Right kidney (tissue), 1 donor: ENCODE measurements around the gene TMBIM6.
"Not testable (repeated sequence)": the region's sequence is repeated elsewhere in the genome, so short reads cannot be mapped to it uniquely, and the experiment has no call there.

Experiments used
- DNase-seq: peaks from one replicate; pipeline ENCODE4 v3.0.0-alpha.2; 2016

TMBIM6 gene

DNA sequence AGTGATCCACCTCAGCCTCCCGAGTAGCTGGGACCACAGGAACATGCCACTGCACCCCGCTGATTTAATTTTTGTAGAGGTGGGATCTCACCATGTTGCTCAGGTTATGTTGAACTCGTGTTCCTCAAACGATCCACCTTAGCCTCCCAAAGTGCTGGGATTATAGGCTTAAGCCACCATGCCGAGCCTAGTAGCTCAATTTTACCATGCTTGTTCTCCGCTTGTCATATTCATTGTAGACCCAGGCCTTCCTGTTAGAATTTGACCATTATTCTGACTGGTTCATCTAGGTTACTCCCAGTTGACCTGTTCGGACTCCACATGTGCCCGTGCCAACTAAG is 24.7 kb downstream of the TMBIM6 start:
- DNase-seq = no peak

GRCh38 chr12:49767333-49767732 is 26.0 kb downstream of the TMBIM6 start:
- no peak for DNase-seq

- not testable (repeated sequence) for DNase-seq
These were observed 31.7 kb downstream of the TMBIM6 start for GRCh38 chr12:49773102-49773501.

- DNase-seq = peak; percentile 46
These were observed 35.1 kb downstream of the TMBIM6 start for GRCh38 chr12:49776413-49776812.

- no peak for DNase-seq
These were observed 35.5 kb downstream of the TMBIM6 start for GRCh38 chr12:49776858-49777257.

GRCh38 chr12:49777341-49777740 is 36.0 kb downstream of the TMBIM6 start:
- no peak for DNase-seq

- peak; percentile 39 for DNase-seq
These were observed 36.7 kb downstream of the TMBIM6 start for GRCh38 chr12:49777800-49778748.

DNA sequence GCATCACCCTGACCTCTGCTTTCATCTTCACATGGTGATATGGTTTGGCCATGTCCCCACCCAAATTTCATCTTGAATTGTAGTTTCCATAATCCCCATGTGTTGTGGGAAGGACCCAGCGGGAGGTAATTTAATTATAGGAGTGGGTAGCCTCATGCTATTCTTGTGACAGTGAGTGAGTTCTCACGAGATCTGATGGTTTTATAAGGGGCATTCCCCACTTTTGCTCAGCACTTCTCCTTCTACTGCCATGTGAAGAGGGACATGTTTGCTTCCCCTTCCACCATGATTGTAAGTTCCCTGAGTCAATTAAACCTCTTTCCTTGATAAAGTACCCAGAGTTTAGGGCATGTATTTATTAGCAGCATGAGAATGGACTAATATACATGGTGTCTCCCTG is 38.2 kb downstream of the TMBIM6 start:
- DNase-seq = no peak

- not testable (repeated sequence) for DNase-seq
These were observed 39.6 kb downstream of the TMBIM6 start for GRCh38 chr12:49780914-49781313.

GRCh38 chr12:49783917-49784676 is 42.7 kb downstream of the TMBIM6 start:
- no peak for DNase-seq

DNA sequence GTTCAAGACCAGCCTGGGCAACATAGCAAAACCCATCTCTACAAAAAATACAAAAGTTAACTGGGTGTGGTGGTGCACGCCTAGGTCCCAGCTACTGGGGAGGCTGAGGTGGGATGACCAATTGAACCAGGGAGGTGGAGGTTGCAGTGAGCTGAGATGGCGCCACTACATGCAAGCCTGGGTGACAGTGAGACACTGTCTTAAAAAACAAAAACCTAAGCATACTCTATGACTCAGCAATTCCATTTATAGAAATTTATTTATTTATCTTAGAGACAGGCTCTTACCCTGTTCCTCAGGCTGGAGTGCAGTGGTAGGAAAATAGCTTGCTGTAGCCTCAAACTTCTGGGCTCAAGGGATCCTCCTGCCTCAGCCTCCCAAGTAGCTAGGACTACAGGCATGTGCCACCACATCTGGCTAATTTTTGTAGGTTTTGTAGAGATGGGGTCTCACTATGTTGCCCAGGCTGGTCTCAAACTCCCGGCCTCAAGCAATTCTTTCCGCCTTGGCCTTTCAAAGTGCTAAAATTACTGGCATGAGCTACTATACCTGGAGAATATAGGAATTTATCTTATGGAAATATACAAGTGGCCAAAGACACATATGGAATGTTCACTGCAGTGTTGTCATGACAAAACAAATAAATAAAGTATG is 43.5 kb downstream of the TMBIM6 start:
- no peak for DNase-seq

DNA sequence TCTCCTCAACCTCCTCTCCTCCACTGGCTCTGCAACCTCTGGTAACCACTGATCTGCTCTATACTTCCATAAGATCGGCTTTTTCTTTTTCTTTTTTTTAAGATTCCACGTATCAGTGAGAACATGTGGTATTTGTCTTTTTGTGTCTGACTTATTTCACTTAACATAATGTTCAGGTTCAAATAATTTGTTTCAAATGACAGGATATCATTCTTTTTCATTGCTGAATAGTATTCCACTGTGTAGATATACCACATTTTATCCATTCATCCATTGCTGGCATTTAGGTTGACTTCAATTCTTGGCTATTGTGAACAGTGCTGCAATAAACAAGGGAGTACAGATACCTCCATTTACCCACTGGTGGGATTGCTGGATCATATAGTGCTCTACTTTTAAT is 46.3 kb downstream of the TMBIM6 start:
- DNase-seq = no peak

DNA sequence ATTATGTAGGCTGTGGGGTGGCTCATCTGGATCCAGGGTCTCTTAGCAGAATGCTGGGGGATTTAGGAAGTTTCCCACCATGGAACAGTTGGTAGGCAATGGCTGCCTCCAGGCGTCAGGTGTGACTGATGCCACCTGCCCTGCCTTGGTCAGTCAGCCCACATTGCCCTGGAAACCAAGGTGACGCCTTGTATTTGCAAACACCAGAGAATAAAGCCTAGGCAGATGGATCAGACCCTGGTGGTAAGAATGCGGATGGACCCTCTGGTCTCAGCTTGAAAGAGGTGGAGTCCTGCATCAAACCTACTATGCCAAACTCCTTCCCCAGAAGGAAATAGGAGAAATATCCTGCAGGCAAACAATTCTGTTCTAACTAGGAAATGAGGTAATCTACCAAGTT is 48.6 kb downstream of the TMBIM6 start:
- no peak for DNase-seq

DNA sequence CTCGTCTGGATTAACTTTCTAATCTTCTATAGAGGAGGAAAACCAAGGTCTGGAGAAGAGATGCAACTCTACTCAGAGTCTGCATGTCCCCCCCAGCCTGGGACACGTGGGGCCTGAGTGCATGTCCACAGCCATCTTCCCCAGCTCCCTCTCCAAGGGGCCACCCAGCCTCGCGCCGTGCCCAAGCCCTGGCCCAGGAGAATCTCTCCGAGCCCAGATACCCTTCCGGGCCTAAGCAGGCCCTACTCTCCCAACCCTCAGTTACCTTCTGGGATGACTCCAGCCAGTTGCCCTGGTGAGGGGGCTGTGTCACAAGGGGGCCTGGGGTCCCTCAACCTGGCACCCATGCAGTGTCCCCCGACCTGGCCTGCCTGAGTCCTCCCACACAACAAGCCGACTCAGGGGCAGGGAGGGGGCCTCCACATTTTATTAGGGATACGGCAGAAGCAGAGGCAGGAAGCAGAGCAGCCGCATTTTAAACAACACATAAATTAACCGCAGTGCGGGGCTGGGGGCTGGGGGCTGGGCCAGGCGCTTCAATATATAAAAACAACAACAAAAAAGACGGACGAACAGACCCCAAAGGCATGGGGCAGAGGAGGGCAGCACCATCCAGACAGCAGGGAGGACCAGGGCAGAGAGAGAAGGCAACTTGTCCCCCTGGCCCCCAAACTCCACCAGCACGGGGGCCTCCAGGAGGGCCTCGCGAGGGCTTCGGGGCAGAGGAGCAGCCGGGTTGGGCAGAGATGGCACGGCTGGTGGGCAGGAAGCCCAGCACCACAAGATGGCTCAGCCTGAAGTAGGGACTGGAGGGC is 49.6 kb downstream of the TMBIM6 start:
- DNase-seq = no peak

GRCh38 chr12:49791700-49792099 is 50.3 kb downstream of the TMBIM6 start:
- no peak for DNase-seq

GRCh38 chr12:49792181-49792970 is 51.0 kb downstream of the TMBIM6 start:
- DNase-seq = no peak

- DNase-seq = no peak
These were observed 51.7 kb downstream of the TMBIM6 start for GRCh38 chr12:49792976-49793580.

DNA sequence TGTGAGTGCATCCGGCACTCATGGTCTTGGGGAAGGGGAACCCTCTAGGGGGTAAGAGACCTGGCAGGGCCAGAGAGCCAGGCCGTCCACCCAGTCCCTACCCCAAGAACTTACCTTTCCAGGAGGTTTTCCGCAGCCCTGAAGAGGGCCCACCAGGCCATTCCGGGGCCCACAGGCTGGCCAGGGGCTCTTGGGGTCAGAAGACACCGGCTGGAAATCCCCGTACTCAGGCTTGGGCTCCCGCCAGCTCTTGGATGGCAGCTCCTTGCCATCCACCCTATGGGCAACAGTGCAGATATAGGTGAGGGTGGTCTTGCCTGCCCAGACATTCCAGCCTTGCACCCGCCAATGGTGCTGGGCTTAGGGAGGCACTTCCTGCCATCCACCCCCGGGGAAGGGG is 52.3 kb downstream of the TMBIM6 start:
- DNase-seq = no peak

DNA sequence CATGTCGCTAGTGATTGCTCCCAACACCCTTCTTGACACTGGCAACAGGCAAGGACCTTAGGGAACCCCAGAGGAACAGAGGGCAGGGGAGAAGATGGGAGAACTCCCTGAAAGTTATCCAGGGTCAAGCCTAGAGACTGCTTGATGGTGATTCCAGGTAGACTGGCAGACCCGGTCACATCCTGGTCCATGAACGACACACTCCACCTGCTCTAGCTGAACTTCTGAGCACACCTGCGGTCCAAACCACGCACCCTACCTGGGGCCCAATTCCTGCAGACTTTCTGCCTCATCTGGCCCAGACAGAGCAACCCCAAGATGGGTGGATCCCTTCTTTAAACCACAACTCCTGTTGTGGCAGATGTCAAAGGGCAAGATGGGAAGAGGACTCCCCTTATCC is 52.7 kb downstream of the TMBIM6 start:
- no peak for DNase-seq

DNA sequence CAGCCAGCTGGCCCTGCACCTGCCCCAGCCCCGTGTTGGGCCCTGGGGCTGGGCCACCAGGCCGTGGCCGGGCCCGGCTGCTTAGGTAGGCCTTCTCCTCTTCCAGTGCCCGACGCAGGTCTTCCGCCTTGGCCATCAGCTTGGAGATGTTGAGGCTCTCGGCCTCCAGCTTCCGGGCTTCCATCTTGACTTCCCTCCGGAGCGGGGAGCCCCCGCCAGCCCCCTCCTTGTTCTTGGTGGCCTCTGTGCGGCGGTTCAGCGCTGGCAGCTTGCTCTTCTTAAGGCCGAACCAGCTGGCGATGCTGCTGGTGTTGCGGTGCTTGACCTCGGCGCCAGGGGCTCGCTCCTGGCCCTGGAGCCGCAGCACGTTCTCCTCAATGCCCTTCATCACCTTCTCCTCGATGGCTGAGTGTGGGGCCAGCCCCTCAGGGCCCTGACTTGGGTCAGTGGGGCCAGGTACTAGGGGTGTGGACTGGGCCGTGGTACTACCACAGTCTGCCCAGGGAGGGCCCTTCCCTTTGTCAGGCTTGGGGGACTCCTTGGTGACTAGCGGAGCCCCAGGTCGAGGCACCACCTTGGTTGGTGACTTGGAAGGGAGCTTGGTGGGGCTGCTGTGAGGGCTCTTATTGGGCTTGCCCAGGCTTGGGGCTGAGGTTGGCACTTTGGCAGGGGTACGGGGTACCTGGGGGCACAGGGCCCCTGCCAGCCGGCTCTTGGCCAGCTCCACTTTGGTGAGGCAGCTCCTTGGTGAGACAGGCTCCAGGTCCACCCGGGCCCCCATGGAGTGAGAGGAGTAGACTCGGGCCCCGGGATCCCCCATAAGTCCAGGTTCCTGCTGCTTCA is 53.7 kb downstream of the TMBIM6 start:
- no peak for DNase-seq
